Lung (tissue), 12 donors: ENCODE results near the gene RYK. TPM values are rescaled to one million over a fixed set of nuclear protein-coding genes. Genes with fewer than 3 reads are reported as not detected.

Experiments used
- ATAC-seq: fragments of 200-7000 bp; cut with Tn5 transposase; one replicate; pipeline ENCODE4 v1.9.1; 2020; ENCODE audit warnings: moderate number of reproducible peaks; ENCODE audit not compliant: insufficient read depth, low FRiP score
- DNase-seq, 3 donors: peaks; one replicate each; pipeline ENCODE4 v3.0.0-alpha.2; 2013 to 2017
- H3K27ac ChIP-seq, 2 donors: one replicate each; pipeline ENCODE4 v1.5.1; 2013; ENCODE audit warnings: mild to moderate bottlenecking in 2 of 2, moderate library complexity in 2 of 2, control low read depth in 1 of 2, inconsistent platforms in 1 of 2, low read depth in 1 of 2, low read length in 1 of 2
- H3K27me3 ChIP-seq, 3 donors: one replicate each; pipeline ENCODE4 v1.5.1; 2013; ENCODE audit warnings: low read length in 2 of 3; ENCODE audit not compliant: control insufficient read depth in 3 of 3, insufficient read depth in 3 of 3
- H3K36me3 ChIP-seq, 4 donors: one replicate each; pipeline ENCODE4 v1.5.1; 2013; ENCODE audit warnings: low read length in 4 of 4, mild to moderate bottlenecking in 1 of 4, moderate library complexity in 1 of 4; ENCODE audit not compliant: control insufficient read depth in 4 of 4, insufficient read depth in 4 of 4
- H3K4me1 ChIP-seq, 5 donors: one replicate each; pipeline ENCODE4 v1.5.1; 2013; ENCODE audit warnings: low read length in 5 of 5, mild to moderate bottlenecking in 2 of 5, moderate library complexity in 1 of 5; ENCODE audit not compliant: control insufficient read depth in 5 of 5, insufficient read depth in 5 of 5
- H3K4me3 ChIP-seq: one replicate; pipeline ENCODE4 v1.5.1; 2013; ENCODE audit warnings: mild to moderate bottlenecking, control low read depth, moderate library complexity
- H3K9ac ChIP-seq, 2 donors: one replicate each; pipeline ENCODE4 v1.5.1; 2013; ENCODE audit warnings: low read length in 2 of 2, control low read depth in 1 of 2; ENCODE audit not compliant: insufficient read depth in 1 of 2
- H3K9me3 ChIP-seq, 4 donors: one replicate each; pipeline ENCODE4 v1.5.1; 2013; ENCODE audit warnings: low read length in 3 of 4, mild to moderate bottlenecking in 1 of 4, moderate library complexity in 1 of 4; ENCODE audit not compliant: control insufficient read depth in 4 of 4, insufficient read depth in 3 of 4
- CTCF ChIP-seq: IDR thresholded peaks from 2 replicates; pipeline ENCODE4 v1.5.1; 2012; ENCODE audit warnings: mild to moderate bottlenecking; ENCODE audit errors: control extremely low read depth, extremely low read depth
- WGBS, 2 donors: extraction: QIAGEN DNeasy Blood & Tissue Kit; methylation state at CpG; one replicate each; pipeline ENCODE4 v1.1.7; 2013; 5-methylcytosine and 5-hydroxymethylcytosine counted together
- polyA plus RNA-seq, 2 donors: library from polyadenylated mRNA; stranded (reverse); fragments of 200-250 nt; gene quantifications; one replicate each; pipeline ENCODE4 v1.2.1, GENCODE V29; 2013
- total RNA-seq, 2 donors: library from RNA; depleted of rRNA in 1 of 2; stranded (reverse); fragments of >200 nt in 1 of 2; gene quantifications; one replicate each; pipeline ENCODE4 v1.2.1, GENCODE V29; 2014 to 2021
- donor health status: control.
- donor health status: control.
- donor health status: Bipolar disorder and iron deficiency.
- donor health status: healthy.
- donor health status: DM: yes; HTN: yes; CAD: no.

The RYK gene
- total and polyA plus RNA-seq, 4 donors = 22.1 to 132 (median 29.0) TPM

- no peak overlapping the region for H3K27ac ChIP-seq
- H3K9me3 ChIP-seq = no peaks in the 10 kb centered on the region
- no peak for DNase-seq
- no peak overlapping the region for H3K9ac ChIP-seq
- 47 to 67% methylated on average over 2 of the region's 2 CpGs for WGBS, 2 donors
- H3K36me3 ChIP-seq = peaks cover 6 to 28% (median 17%) of the 10 kb centered on the region in 4 donors
- peaks cover 0 to 9% (median 0%) of the 10 kb centered on the region in 5 donors for H3K4me1 ChIP-seq
- no peak overlapping the region for H3K4me3 ChIP-seq
- no peak for TF ChIP-seq CTCF
- no peaks in the 10 kb centered on the region for H3K27me3 ChIP-seq
- no peak for ATAC-seq
Measured at GRCh38 chr3:134150476-134150875, 100.2 kb downstream of the RYK start.

DNA sequence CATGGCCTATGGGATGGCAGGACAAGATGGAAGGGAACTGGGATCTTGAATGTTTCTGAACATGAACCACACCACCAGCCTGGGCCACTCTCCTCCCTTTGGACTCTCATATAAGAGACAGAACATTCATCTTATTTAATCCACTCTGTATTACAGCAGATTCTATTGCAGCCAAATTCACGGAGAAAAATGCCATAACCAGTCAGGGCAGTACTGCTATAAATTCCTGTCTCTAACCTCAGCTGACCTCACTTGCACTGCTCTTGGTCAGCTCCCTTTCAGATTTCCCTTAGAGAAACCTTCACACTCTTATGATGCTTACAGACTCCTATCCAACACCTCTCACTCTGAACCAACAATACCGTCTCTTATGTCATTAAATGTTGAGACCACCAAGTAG is 101.4 kb downstream of the RYK start:
- DNase-seq (no peak), ATAC-seq (no peak)
- no peak overlapping the region for H3K4me3 ChIP-seq
- H3K36me3 ChIP-seq = peaks cover 3 to 16% (median 8%) of the 10 kb centered on the region in 4 donors
- no peak for TF ChIP-seq CTCF
- H3K4me1 ChIP-seq = peaks cover 0 to 15% (median 0%) of the 10 kb centered on the region in 5 donors
- H3K9ac ChIP-seq = no peak overlapping the region
- H3K27me3 ChIP-seq = no peaks in the 10 kb centered on the region
- H3K9me3 ChIP-seq = no peaks in the 10 kb centered on the region
- no peak overlapping the region for H3K27ac ChIP-seq
- 75 to 85% methylated on average over 2 of the region's 2 CpGs for WGBS, 2 donors

DNA sequence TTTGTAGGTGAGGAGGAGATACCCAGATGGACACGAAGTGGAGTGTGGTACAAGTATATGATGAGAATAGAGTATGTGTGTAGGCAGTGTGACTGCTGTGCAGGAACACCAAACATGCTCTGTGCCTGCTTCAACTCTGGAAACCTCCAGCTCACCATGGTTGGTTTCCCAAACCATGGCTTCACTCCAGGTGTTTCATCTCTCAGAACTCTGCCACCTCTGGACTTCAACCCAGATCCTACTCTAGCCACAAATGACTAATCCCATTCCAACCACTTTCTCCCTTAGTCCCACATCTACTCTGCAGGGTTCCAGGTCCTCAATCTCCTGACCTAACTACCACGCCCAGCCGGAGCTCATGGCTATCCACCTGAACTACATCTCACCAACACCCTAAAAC is 102.1 kb downstream of the RYK start:
- Histone ChIP-seq H3K27me3 (no peaks in the 10 kb centered on the region), H3K4me1 (peaks cover 0 to 19% (median 0%) of the 10 kb centered on the region in 5 donors), H3K4me3 (no peak overlapping the region), H3K9me3 (no peaks in the 10 kb centered on the region), H3K27ac (no peak overlapping the region), H3K9ac (no peak overlapping the region), H3K36me3 (peaks cover 0 to 8% (median 5%) of the 10 kb centered on the region in 4 donors)
- TF ChIP-seq CTCF = no peak
- WGBS, 2 donors = 97% methylated on average over 3 of the region's 3 CpGs
- ATAC-seq (no peak), DNase-seq (no peak)

DNA sequence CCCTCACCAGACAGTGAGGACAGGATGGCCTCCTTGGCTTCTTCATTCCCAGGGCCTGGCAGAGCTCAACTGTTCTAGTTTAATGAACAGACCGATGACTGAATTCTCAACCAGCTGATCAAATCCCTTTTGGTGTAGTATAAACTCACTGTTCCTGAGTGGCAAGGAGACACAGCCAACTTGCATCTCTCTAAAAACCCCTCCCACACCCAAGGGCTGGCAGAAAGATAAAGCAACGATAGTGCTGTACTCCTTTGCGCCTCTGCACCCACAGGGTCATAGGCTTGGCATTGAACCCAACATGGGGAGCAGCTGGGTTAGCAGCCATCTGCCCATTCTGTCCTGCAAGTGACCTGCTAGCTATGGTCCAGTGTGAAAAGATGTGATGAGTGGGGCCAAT is 103.2 kb downstream of the RYK start:
- Histone ChIP-seq H3K27ac (no peak overlapping the region), H3K9ac (no peak overlapping the region), H3K4me1 (peaks cover 0 to 19% (median 0%) of the 10 kb centered on the region in 5 donors), H3K9me3 (no peaks in the 10 kb centered on the region), H3K4me3 (no peak overlapping the region), H3K27me3 (no peaks in the 10 kb centered on the region), H3K36me3 (peaks cover 0 to 7% (median 4%) of the 10 kb centered on the region in 4 donors)
- no peak for ATAC-seq
- WGBS, 2 donors = 80 to 89% methylated on average over 3 of the region's 3 CpGs
- TF ChIP-seq CTCF = no peak
- DNase-seq = no peak
